ENCODE results near the gene C4orf50.

DNA sequence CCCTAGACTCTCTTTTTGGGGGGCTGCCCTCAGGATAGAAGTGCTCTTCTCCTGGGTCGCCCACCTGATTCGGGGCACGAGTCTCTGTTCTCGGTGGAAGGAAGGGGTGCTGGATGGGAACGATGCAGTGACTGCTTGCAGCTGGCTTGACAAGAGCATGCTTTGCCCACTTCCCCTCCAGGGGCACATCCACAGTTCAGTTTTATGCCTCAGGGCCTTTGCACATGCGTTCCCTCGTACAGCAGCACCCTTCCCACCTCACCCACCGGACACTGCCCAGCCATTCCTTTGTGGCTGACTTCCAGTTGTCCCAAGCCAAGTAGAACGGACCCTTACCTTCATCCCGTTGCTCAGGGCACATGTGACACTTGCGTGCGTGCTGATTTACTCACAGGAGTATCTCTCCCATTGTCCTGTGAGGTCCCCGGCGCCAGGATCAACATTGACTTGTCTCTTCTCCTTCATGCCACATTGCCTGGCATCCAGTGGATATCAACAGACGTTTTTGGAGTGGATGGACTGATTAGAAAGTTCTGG is 60.0 kb downstream of the C4orf50 start:
- no peak for TF ChIP-seq POLR2A (IDR thresholded peaks at IDR 0.05)
- TF ChIP-seq, protein P1, sequence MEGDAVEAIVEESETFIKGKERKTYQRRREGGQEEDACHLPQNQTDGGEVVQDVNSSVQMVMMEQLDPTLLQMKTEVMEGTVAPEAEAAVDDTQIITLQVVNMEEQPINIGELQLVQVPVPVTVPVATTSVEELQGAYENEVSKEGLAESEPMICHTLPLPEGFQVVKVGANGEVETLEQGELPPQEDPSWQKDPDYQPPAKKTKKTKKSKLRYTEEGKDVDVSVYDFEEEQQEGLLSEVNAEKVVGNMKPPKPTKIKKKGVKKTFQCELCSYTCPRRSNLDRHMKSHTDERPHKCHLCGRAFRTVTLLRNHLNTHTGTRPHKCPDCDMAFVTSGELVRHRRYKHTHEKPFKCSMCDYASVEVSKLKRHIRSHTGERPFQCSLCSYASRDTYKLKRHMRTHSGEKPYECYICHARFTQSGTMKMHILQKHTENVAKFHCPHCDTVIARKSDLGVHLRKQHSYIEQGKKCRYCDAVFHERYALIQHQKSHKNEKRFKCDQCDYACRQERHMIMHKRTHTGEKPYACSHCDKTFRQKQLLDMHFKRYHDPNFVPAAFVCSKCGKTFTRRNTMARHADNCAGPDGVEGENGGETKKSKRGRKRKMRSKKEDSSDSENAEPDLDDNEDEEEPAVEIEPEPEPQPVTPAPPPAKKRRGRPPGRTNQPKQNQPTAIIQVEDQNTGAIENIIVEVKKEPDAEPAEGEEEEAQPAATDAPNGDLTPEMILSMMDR (IDR thresholded peaks at IDR 0.05) = no peak
